ENCODE results near the gene PRKX.
"Not testable (repeated sequence)": the region's sequence is repeated elsewhere in the genome, so short reads cannot be mapped to it uniquely, and the experiment has no call there.

Gene PRKX

GRCh38 chrX:3712051-3712869, 1.2 kb downstream of the PRKX start:
- peaks cover 54% of the 10 kb centered on the region for H4K20me1 ChIP-seq
- peak overlapping the region; percentile 99 for H3K9ac ChIP-seq
- peak overlapping the region; percentile 89 for H3K4me2 ChIP-seq
- H3K4me3 ChIP-seq = peak overlapping the region; percentile 100
- H3K9me3 ChIP-seq = peaks cover 1% of the 10 kb centered on the region; the same call in 1 of the 2 replicates
- H3K27me3 ChIP-seq = no peaks in the 10 kb centered on the region
- peak overlapping the region; percentile 99 for H3K27ac ChIP-seq
- no peak for TF ChIP-seq Cebpa-rat (IDR thresholded peaks at IDR 0.05)
- H3K36me3 ChIP-seq = peaks cover 34% of the 10 kb centered on the region
- peaks cover 55% of the 10 kb centered on the region for H3K4me1 ChIP-seq

GRCh38 chrX:3711331-3711917, 2.0 kb downstream of the PRKX start:
- H3K4me3 ChIP-seq = peak overlapping the region; percentile 100
- no peaks in the 10 kb centered on the region for H3K27me3 ChIP-seq
- peak overlapping the region; percentile 99 for H3K9ac ChIP-seq
- TF ChIP-seq Cebpa-rat (IDR thresholded peaks at IDR 0.05) = no peak
- H3K4me2 ChIP-seq = peak overlapping the region; percentile 89
- H3K36me3 ChIP-seq = peaks cover 42% of the 10 kb centered on the region
- H4K20me1 ChIP-seq = peaks cover 62% of the 10 kb centered on the region
- H3K4me1 ChIP-seq = peaks cover 63% of the 10 kb centered on the region
- peak overlapping the region; percentile 99 for H3K27ac ChIP-seq
- peaks cover 10% of the 10 kb centered on the region; the same call in 1 of the 2 replicates for H3K9me3 ChIP-seq

- H3K27ac ChIP-seq, H3K4me3 ChIP-seq, H3K27me3 ChIP-seq, H3K9ac ChIP-seq: not testable (repeated sequence)
- Histone ChIP-seq H4K20me1 (peaks cover 99% of the 10 kb centered on the region), H3K36me3 (peaks cover 71% of the 10 kb centered on the region), H3K4me1 (peaks cover 79% of the 10 kb centered on the region), H3K9me3 (peaks cover 14% of the 10 kb centered on the region; the same call in 1 of the 2 replicates), H3K4me2 (peak overlapping the region; percentile 62)
These were observed 5.7 kb downstream of the PRKX start for GRCh38 chrX:3707673-3708274.

- H3K27ac ChIP-seq = no peak overlapping the region
These were observed 7.0 kb downstream of the PRKX start for GRCh38 chrX:3706481-3706880.

GRCh38 chrX:3703251-3703650, 10.2 kb downstream of the PRKX start:
- Histone ChIP-seq H3K4me1 (peaks cover 85% of the 10 kb centered on the region), H3K36me3 (peaks cover 69% of the 10 kb centered on the region), H4K20me1 (peaks cover 100% of the 10 kb centered on the region), H3K9me3 (peaks cover 19% of the 10 kb centered on the region; the same call in 1 of the 2 replicates)
- H3K4me2 ChIP-seq, H3K9ac ChIP-seq, H3K27ac ChIP-seq, H3K27me3 ChIP-seq, H3K4me3 ChIP-seq: not testable (repeated sequence)

More at GRCh38 chrX:3706481-3706880, 7.0 kb downstream of the PRKX start:
- Histone ChIP-seq H3K9ac (no peak overlapping the region), H3K9me3 (peaks cover 14% of the 10 kb centered on the region; the same call in 1 of the 2 replicates), H3K4me1 (peaks cover 86% of the 10 kb centered on the region), H3K4me2 (peak overlapping the region; percentile 62), H4K20me1 (peaks cover 100% of the 10 kb centered on the region), H3K4me3 (0 out of 2 replicates have a peak overlapping the region, but pooled peaks have one; percentile 22), H3K36me3 (peaks cover 80% of the 10 kb centered on the region), H3K27me3 (no peaks in the 10 kb centered on the region)
- TF ChIP-seq Cebpa-rat (IDR thresholded peaks at IDR 0.05) = no peak

- not testable (repeated sequence) for H3K9ac ChIP-seq, H3K4me3 ChIP-seq, H3K4me2 ChIP-seq, H3K27ac ChIP-seq, H3K27me3 ChIP-seq
- Histone ChIP-seq H4K20me1 (peaks cover 100% of the 10 kb centered on the region), H3K9me3 (peaks cover 27% of the 10 kb centered on the region), H3K36me3 (peaks cover 69% of the 10 kb centered on the region), H3K4me1 (peaks cover 84% of the 10 kb centered on the region)
These were observed 11.4 kb downstream of the PRKX start for GRCh38 chrX:3702095-3702494.

GRCh38 chrX:3701445-3701928, 12.0 kb downstream of the PRKX start:
- not testable (repeated sequence) for H3K27me3 ChIP-seq, H3K4me3 ChIP-seq, H3K9ac ChIP-seq, H3K27ac ChIP-seq
- H3K4me1 ChIP-seq = peaks cover 78% of the 10 kb centered on the region
- H4K20me1 ChIP-seq = peaks cover 100% of the 10 kb centered on the region
- peaks cover 69% of the 10 kb centered on the region for H3K36me3 ChIP-seq
- H3K9me3 ChIP-seq = peaks cover 27% of the 10 kb centered on the region
- peak overlapping the region; percentile 89; the same call in 1 of the 2 replicates for H3K4me2 ChIP-seq

GRCh38 chrX:3699821-3700381, 13.5 kb downstream of the PRKX start:
- Histone ChIP-seq H3K4me2 (peak overlapping the region; percentile 89), H3K27me3 (no peaks in the 10 kb centered on the region), H3K9me3 (peaks cover 37% of the 10 kb centered on the region), H3K4me3 (peak overlapping the region; percentile 62), H3K4me1 (peaks cover 73% of the 10 kb centered on the region), H3K36me3 (peaks cover 75% of the 10 kb centered on the region), H4K20me1 (peaks cover 100% of the 10 kb centered on the region), H3K9ac (peak overlapping the region; percentile 81), H3K27ac (peak overlapping the region; percentile 85)
- no peak for TF ChIP-seq Cebpa-rat (IDR thresholded peaks at IDR 0.05)

GRCh38 chrX:3697701-3698279, 15.7 kb downstream of the PRKX start:
- Histone ChIP-seq H3K27me3 (no peaks in the 10 kb centered on the region), H3K9me3 (peaks cover 48% of the 10 kb centered on the region), H3K4me1 (peaks cover 64% of the 10 kb centered on the region), H3K36me3 (peaks cover 75% of the 10 kb centered on the region), H3K27ac (no peak overlapping the region), H3K4me2 (no peak overlapping the region), H4K20me1 (peaks cover 100% of the 10 kb centered on the region), H3K9ac (no peak overlapping the region), H3K4me3 (no peak overlapping the region)
- TF ChIP-seq Cebpa-rat (IDR thresholded peaks at IDR 0.05) = no peak

All from BLaER1 (cell line).